Esophagus (tissue), 2 donors: ENCODE data around the gene CDK5R1. TPM values are rescaled to one million over a fixed set of nuclear protein-coding genes. Genes with fewer than 3 reads are reported as not detected.
A peak's percentile ranks its signal among the peaks of the same experiment; 100 is the strongest.

Source experiments
- H3K27ac ChIP-seq, 2 donors: one replicate each; pipeline ENCODE4 v1.5.1; 2013; ENCODE audit warnings: low read depth in 2 of 2, mild to moderate bottlenecking in 2 of 2, inconsistent platforms in 1 of 2, low read length in 1 of 2, moderate library complexity in 1 of 2
- H3K27me3 ChIP-seq, 2 donors: one replicate each; pipeline ENCODE4 v1.6.1; 2013; ENCODE audit warnings: low read length in 2 of 2, control low read depth in 1 of 2, mild to moderate bottlenecking in 1 of 2; ENCODE audit not compliant: insufficient read depth in 2 of 2, control insufficient read depth in 1 of 2
- H3K36me3 ChIP-seq, 2 donors: one replicate each; pipeline ENCODE4 v1.6.1; 2013; ENCODE audit warnings: low read length in 1 of 2; ENCODE audit not compliant: control insufficient read depth in 2 of 2, insufficient read depth in 2 of 2
- H3K4me1 ChIP-seq, 2 donors: one replicate each; pipeline ENCODE4 v1.6.1; 2013; ENCODE audit warnings: low read length in 1 of 2; ENCODE audit not compliant: control insufficient read depth in 2 of 2, insufficient read depth in 2 of 2
- H3K4me3 ChIP-seq, 2 donors: one replicate each; pipeline ENCODE4 v1.5.1; 2013; ENCODE audit warnings: low read length in 2 of 2, mild to moderate bottlenecking in 2 of 2, low read depth in 1 of 2, moderate library complexity in 1 of 2
- H3K9me3 ChIP-seq, 2 donors: one replicate each; pipeline ENCODE4 v1.6.1; 2013; ENCODE audit warnings: mild to moderate bottlenecking in 2 of 2, low read depth in 1 of 2, low read length in 1 of 2, moderate library complexity in 1 of 2; ENCODE audit not compliant: control insufficient read depth in 2 of 2, insufficient read depth in 1 of 2
- WGBS, 2 donors: extraction: QIAGEN DNeasy Blood & Tissue Kit; methylation state at CpG; one replicate each; pipeline ENCODE4 v1.1.7; 2013; 5-methylcytosine and 5-hydroxymethylcytosine counted together
- polyA plus RNA-seq, 2 donors: library from polyadenylated mRNA; stranded (reverse); fragments of 200-250 nt; gene quantifications; one replicate each; pipeline ENCODE4 v1.2.3, GENCODE V29; 2013
- donor health status: healthy with polysubstance abuse.
- donor health status: Bipolar disorder and iron deficiency.

Gene CDK5R1
- 1 to 10 TPM; 5.5 to 5.6 TPM for polyA plus RNA-seq

GRCh38 chr17:32486701-32487472, at the start of gene CDK5R1:
Gene CDK5R1 (plus strand): TSS chr17:32486993. CDS start chr17:32487621, 628 bp downstream.
- H3K4me3 ChIP-seq = peak within 1 kb of the TSS; percentile 71 to 89
- peaks cover 4 to 19% of the 10 kb centered on the region in 2 donors for H3K4me1 ChIP-seq
- H3K9me3 ChIP-seq = no peaks in the 10 kb centered on the region
- H3K27me3 ChIP-seq = no peaks in the 10 kb centered on the region
- H3K36me3 ChIP-seq = peaks cover 0 to 12% of the 10 kb centered on the region in 2 donors
- H3K27ac ChIP-seq = peak within 1 kb of the TSS; percentile 79 to 93
- WGBS, 2 donors = 0 to 1% methylated on average over 69 to 135 of the region's 135 CpGs

GRCh38 chr17:32440722-32441121, 46.1 kb upstream of the CDK5R1 start:
- H3K36me3 ChIP-seq = no peaks in the 10 kb centered on the region
- H3K4me3 ChIP-seq = no peak overlapping the region
- H3K9me3 ChIP-seq = no peaks in the 10 kb centered on the region
- no peak overlapping the region for H3K27ac ChIP-seq
- H3K4me1 ChIP-seq = no peaks in the 10 kb centered on the region
- H3K27me3 ChIP-seq = no peaks in the 10 kb centered on the region
- 78% methylated on average over 5 of the region's 5 CpGs for WGBS, 2 donors

GRCh38 chr17:32441886-32442285, 44.9 kb upstream of the CDK5R1 start:
- no peak overlapping the region for H3K27ac ChIP-seq
- WGBS, 2 donors = 46 to 54% methylated on average over 2 of the region's 2 CpGs
- H3K4me1 ChIP-seq = no peaks in the 10 kb centered on the region
- H3K9me3 ChIP-seq = no peaks in the 10 kb centered on the region
- H3K36me3 ChIP-seq = peaks cover 0 to 2% of the 10 kb centered on the region in 2 donors
- no peaks in the 10 kb centered on the region for H3K27me3 ChIP-seq
- H3K4me3 ChIP-seq = no peak overlapping the region

GRCh38 chr17:32443827-32444300, 42.9 kb upstream of the CDK5R1 start:
- no peaks in the 10 kb centered on the region for H3K27me3 ChIP-seq
- 7 to 8% methylated on average over 29 of the region's 29 CpGs for WGBS, 2 donors
- peak overlapping the region; percentile 74 to 87 for H3K4me3 ChIP-seq
- H3K9me3 ChIP-seq = no peaks in the 10 kb centered on the region
- H3K27ac ChIP-seq = no peak overlapping the region
- peaks cover 0 to 2% of the 10 kb centered on the region in 2 donors for H3K36me3 ChIP-seq
- no peaks in the 10 kb centered on the region for H3K4me1 ChIP-seq

GRCh38 chr17:32444301-32445073, 42.3 kb upstream of the CDK5R1 start, which contains the start of gene PSMD11:
Gene PSMD11 (plus strand): TSS chr17:32444510. CDS start chr17:32444524, 14 bp downstream.
- H3K36me3 ChIP-seq = peaks cover 0 to 2% of the 10 kb centered on the region in 2 donors
- H3K4me1 ChIP-seq = no peaks in the 10 kb centered on the region
- peak within 1 kb of the TSS; percentile 74 to 87 for H3K4me3 ChIP-seq
- peak within 1 kb of the TSS; percentile 64 to 66 for H3K27ac ChIP-seq
- H3K9me3 ChIP-seq = no peaks in the 10 kb centered on the region
- no peaks in the 10 kb centered on the region for H3K27me3 ChIP-seq
- WGBS, 2 donors = 0% methylated on average over 74 of the region's 74 CpGs

- Histone ChIP-seq H3K36me3 (peaks cover 0 to 2% of the 10 kb centered on the region in 2 donors), H3K9me3 (no peaks in the 10 kb centered on the region), H3K4me3 (peak overlapping the region; percentile 74 to 87), H3K27me3 (no peaks in the 10 kb centered on the region), H3K27ac (peak overlapping the region; percentile 64 to 66), H3K4me1 (no peaks in the 10 kb centered on the region)
- 0% methylated on average over 14 of the region's 14 CpGs for WGBS, 2 donors
These were observed 41.7 kb upstream of the CDK5R1 start for GRCh38 chr17:32445074-32445415.

GRCh38 chr17:32445497-32445896, 41.3 kb upstream of the CDK5R1 start:
- Histone ChIP-seq H3K4me1 (no peaks in the 10 kb centered on the region), H3K4me3 (peak overlapping the region; percentile 74 to 87), H3K27ac (peak overlapping the region in 1 of 2 donors; percentile 66), H3K36me3 (peaks cover 0 to 2% of the 10 kb centered on the region in 2 donors), H3K9me3 (no peaks in the 10 kb centered on the region), H3K27me3 (no peaks in the 10 kb centered on the region)
- WGBS, 2 donors = 11 to 12% methylated on average over 6 of the region's 6 CpGs

GRCh38 chr17:32445971-32446370, 40.8 kb upstream of the CDK5R1 start:
- Histone ChIP-seq H3K9me3 (no peaks in the 10 kb centered on the region), H3K4me3 (no peak overlapping the region), H3K27ac (no peak overlapping the region), H3K36me3 (peaks cover 0 to 2% of the 10 kb centered on the region in 2 donors), H3K4me1 (no peaks in the 10 kb centered on the region), H3K27me3 (no peaks in the 10 kb centered on the region)
- 49 to 58% methylated on average over 2 of the region's 2 CpGs for WGBS, 2 donors

- Histone ChIP-seq H3K4me1 (no peaks in the 10 kb centered on the region), H3K9me3 (no peaks in the 10 kb centered on the region), H3K36me3 (peaks cover 2 to 3% of the 10 kb centered on the region in 2 donors), H3K27ac (no peak overlapping the region), H3K27me3 (no peaks in the 10 kb centered on the region), H3K4me3 (no peak overlapping the region)
- WGBS, 2 donors = 66 to 82% methylated on average over 2 of the region's 2 CpGs
These were observed 39.8 kb upstream of the CDK5R1 start for GRCh38 chr17:32446949-32447348.
